22Rv1 (cell line): Measurements from ENCODE around the gene ASB2.

Experiments used
- CTCF ChIP-seq: fragments of 450-650 bp; IDR thresholded peaks from 2 replicates; pipeline ENCODE4 v1.5.1; 2017; ENCODE audit warnings: mild to moderate bottlenecking
- ZFX ChIP-seq: fragments of 450-650 bp; IDR thresholded peaks from 2 replicates; pipeline ENCODE4 v1.6.1; 2017; ENCODE audit warnings: antibody characterized with exemption, borderline replicate concordance

- TF ChIP-seq CTCF (no peak), ZFX (no peak)
Measured at GRCh38 chr14:93884950-93885349, 91.4 kb downstream of the ASB2 start.
